NB4 (cell line): ENCODE results near the gene ADAM12.

ENCODE experiments used
- POLR2A ChIP-seq: IDR thresholded peaks from 2 replicates; pipeline ENCODE4 v1.6.1; 2011; ENCODE audit warnings: mild to moderate bottlenecking; ENCODE audit not compliant: insufficient read length; ENCODE audit errors: extremely low read depth
- TF ChIP-seq, protein P1 (sequence below): IDR thresholded peaks from one replicate; pipeline ENCODE4 v1.5.1; 2012; ENCODE audit warnings: low read depth, low read length

DNA sequence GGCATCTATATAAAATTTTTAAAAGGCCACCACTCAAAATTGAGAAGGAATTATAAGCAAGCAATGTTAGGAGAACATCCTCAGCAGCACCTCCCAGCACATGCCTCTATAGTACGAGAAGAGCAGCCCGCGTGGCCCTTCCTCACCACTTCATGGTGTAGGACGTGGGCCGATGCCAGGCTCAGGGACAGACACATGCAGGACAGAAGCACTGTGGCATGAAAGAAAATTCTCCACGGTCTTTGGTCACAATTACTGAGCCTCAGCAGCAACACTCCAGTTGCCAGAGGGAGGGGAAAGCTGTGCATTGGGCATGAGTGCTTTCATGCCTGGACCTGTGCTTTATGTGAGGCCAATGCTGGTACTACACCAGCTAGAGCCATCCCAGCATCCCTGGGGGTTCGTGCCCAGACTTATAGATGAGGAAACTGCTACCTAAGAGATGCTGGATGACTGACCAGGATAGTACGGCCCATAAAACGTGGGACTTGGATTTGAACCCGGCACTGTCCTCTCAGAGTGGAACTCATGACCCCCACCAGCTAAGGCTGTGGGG is 164.7 kb downstream of the ADAM12 start:
- TF ChIP-seq, protein P1, sequence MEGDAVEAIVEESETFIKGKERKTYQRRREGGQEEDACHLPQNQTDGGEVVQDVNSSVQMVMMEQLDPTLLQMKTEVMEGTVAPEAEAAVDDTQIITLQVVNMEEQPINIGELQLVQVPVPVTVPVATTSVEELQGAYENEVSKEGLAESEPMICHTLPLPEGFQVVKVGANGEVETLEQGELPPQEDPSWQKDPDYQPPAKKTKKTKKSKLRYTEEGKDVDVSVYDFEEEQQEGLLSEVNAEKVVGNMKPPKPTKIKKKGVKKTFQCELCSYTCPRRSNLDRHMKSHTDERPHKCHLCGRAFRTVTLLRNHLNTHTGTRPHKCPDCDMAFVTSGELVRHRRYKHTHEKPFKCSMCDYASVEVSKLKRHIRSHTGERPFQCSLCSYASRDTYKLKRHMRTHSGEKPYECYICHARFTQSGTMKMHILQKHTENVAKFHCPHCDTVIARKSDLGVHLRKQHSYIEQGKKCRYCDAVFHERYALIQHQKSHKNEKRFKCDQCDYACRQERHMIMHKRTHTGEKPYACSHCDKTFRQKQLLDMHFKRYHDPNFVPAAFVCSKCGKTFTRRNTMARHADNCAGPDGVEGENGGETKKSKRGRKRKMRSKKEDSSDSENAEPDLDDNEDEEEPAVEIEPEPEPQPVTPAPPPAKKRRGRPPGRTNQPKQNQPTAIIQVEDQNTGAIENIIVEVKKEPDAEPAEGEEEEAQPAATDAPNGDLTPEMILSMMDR: no peak
- no peak for TF ChIP-seq POLR2A
